Subcutaneous adipose tissue (tissue), 4 donors: ENCODE measurements around the gene ATG16L2. TPM values are rescaled to one million over a fixed set of nuclear protein-coding genes. Genes with fewer than 3 reads are reported as not detected.

Experiments used
- CTCF ChIP-seq: fragments of 450-650 bp; IDR thresholded peaks from one replicate; pipeline ENCODE4 v1.5.1; 2016; ENCODE audit warnings: low read depth, mild to moderate bottlenecking, control low read depth, antibody characterized with exemption, moderate library complexity
- total RNA-seq, 4 donors: library from RNA; depleted of rRNA; stranded (reverse); fragments of >200 nt; gene quantifications; one replicate each; pipeline ENCODE4 v1.1.0, GENCODE V29; 2016

The ATG16L2 gene
- 10 to 100 TPM; 12.6 to 50.8 (median 34.0) TPM for total RNA-seq

- TF ChIP-seq CTCF, result no peak
These were observed at the start of gene ATG16L2 for GRCh38 chr11:72814286-72815109. Gene ATG16L2, plus strand, starts transcription at chr11:72814411. Its CDS starts 35 bp downstream, at chr11:72814446.

- no peak for TF ChIP-seq CTCF
These were observed 49.7 kb upstream of the ATG16L2 start for GRCh38 chr11:72764503-72764902.

GRCh38 chr11:72766152-72766902 lies 47.9 kb upstream of the ATG16L2 start:
- TF ChIP-seq CTCF, result no peak

- no peak for TF ChIP-seq CTCF
These were observed 46.8 kb upstream of the ATG16L2 start for GRCh38 chr11:72767203-72768062.

GRCh38 chr11:72768581-72768980 lies 45.6 kb upstream of the ATG16L2 start:
- no peak for TF ChIP-seq CTCF

- TF ChIP-seq CTCF, result no peak
These were observed 44.5 kb upstream of the ATG16L2 start for GRCh38 chr11:72769680-72770079.
